GM06990 (cell line): Measurements from ENCODE around the gene B3GNT2.

Experiments used
- DNase-seq: peaks from one replicate; pipeline ENCODE4 v3.0.0-alpha.2; 2011; ENCODE audit not compliant: insufficient read length; ENCODE audit errors: extremely low read depth
- H3K27me3 ChIP-seq: replicated peaks from 2 replicates; pipeline ENCODE4 v1.6.0; 2011; ENCODE audit warnings: low read length; ENCODE audit not compliant: control insufficient read depth, insufficient read depth
- H3K36me3 ChIP-seq: 2 replicates; pipeline ENCODE4 v1.5.1; 2011; ENCODE audit warnings: low read length; ENCODE audit not compliant: control insufficient read depth, insufficient read depth
- H3K4me3 ChIP-seq: replicated peaks from 2 replicates; pipeline ENCODE4 v1.5.1; 2011; ENCODE audit warnings: low read depth, mild to moderate bottlenecking, control low read depth, low read length
- CTCF ChIP-seq: IDR thresholded peaks from 2 replicates; pipeline ENCODE4 v1.5.1; 2011; ENCODE audit warnings: low read length, control low read depth, mild to moderate bottlenecking, inconsistent platforms; ENCODE audit not compliant: insufficient read depth, poor library complexity, severe bottlenecking

B3GNT2 gene

GRCh38 chr2:62180975-62181374, 14.9 kb upstream of the B3GNT2 start:
- no peak for TF ChIP-seq CTCF
- no peak overlapping the region for H3K4me3 ChIP-seq
- H3K27me3 ChIP-seq: no peaks in the 10 kb centered on the region
- no peak for DNase-seq
- H3K36me3 ChIP-seq: no peaks in the 10 kb centered on the region

GRCh38 chr2:62181843-62182242, 14.1 kb upstream of the B3GNT2 start:
- no peak for TF ChIP-seq CTCF
- Histone ChIP-seq H3K4me3 (no peak overlapping the region), H3K36me3 (no peaks in the 10 kb centered on the region), H3K27me3 (no peaks in the 10 kb centered on the region)
- no peak for DNase-seq

GRCh38 chr2:62184512-62185230, 11.2 kb upstream of the B3GNT2 start:
- Histone ChIP-seq H3K36me3 (no peaks in the 10 kb centered on the region), H3K27me3 (no peaks in the 10 kb centered on the region), H3K4me3 (no peak overlapping the region)
- no peak for TF ChIP-seq CTCF
- no peak for DNase-seq

GRCh38 chr2:62185475-62186155, 10.3 kb upstream of the B3GNT2 start:
- TF ChIP-seq CTCF: no peak
- Histone ChIP-seq H3K27me3 (no peaks in the 10 kb centered on the region), H3K4me3 (no peak overlapping the region), H3K36me3 (no peaks in the 10 kb centered on the region)
- DNase-seq: no peak

- H3K27me3 ChIP-seq: no peaks in the 10 kb centered on the region
- no peak overlapping the region for H3K4me3 ChIP-seq
- DNase-seq: no peak
- H3K36me3 ChIP-seq: no peaks in the 10 kb centered on the region
- TF ChIP-seq CTCF: no peak
Observed at GRCh38 chr2:62186156-62186905, 9.6 kb upstream of the B3GNT2 start.
